Measurements from ENCODE around the gene UBE4A. TPM values are rescaled to one million over a fixed set of nuclear protein-coding genes. Genes with fewer than 3 reads are reported as not detected.

Gene UBE4A
- total and polyA plus RNA-seq, 9 of the 15 experiments (the other 6 are each of a cell fraction or from before 2014, with no cell fraction given) = 13.5 to 45.2 (median 26.8) TPM

- no peak for TF ChIP-seq CEBPG (CRISPR knock-in tag; IDR thresholded peaks at IDR 0.05)
- TF ChIP-seq CEBPG (tag; conservative IDR thresholded peaks at IDR 0.05 in 1 of 2, IDR thresholded peaks at IDR 0.05 in 1 of 2) = peak; percentile 41 to 66; a peak in 2 of 4 replicates
- TF ChIP-seq ZEB2 (IDR thresholded peaks at IDR 0.05) = no peak
- TF ChIP-seq CTBP1 (IDR thresholded peaks at IDR 0.05; ENCODE audit: borderline replicate concordance) = no peak
- TF ChIP-seq ZNF75A (CRISPR knock-in tag; IDR thresholded peaks at IDR 0.05) = no peak
These were observed 38.0 kb downstream of the UBE4A start (continued) for GRCh38 chr11:118397448-118397847.

GRCh38 chr11:118398791-118399559, 39.6 kb downstream of the UBE4A start:
- in situ Hi-C loops (cut with MboI) (no loop called here), intact Hi-C loops (cut with micrococcal nuclease) (no loop called here)
- no peaks in the 10 kb centered on the region for H3K9me1 ChIP-seq (ENCODE audit: control insufficient read depth, insufficient read depth, low read length)
- WGBS (ENCODE audit: insufficient coverage, low coverage, missing lambda C conversion rate) = 49% methylated on average over 3 of the region's 3 CpGs
- no peak for TF ChIP-seq IRF1 (CRISPR knock-in tag; IDR thresholded peaks at IDR 0.05; ENCODE audit: borderline replicate concordance)
- TF ChIP-seq ATF6 (CRISPR knock-in tag; IDR thresholded peaks at IDR 0.05) = no peak
- peak; percentile 35 for TF ChIP-seq RFX1 (IDR thresholded peaks at IDR 0.05)
- peak; percentile 42; the same call in 1 of the 2 replicates for TF ChIP-seq ETV1 (tag; conservative IDR thresholded peaks at IDR 0.05; ENCODE audit: low read depth)
- TF ChIP-seq EP300 (IDR thresholded peaks at IDR 0.05; ENCODE audit: low read length) = 0 out of 2 replicates have a peak, but pooled peaks have one; percentile 14
- no peak for TF ChIP-seq FOXM1 (IDR thresholded peaks at IDR 0.05; ENCODE audit: low read depth)
- TF ChIP-seq FOXM1 (CRISPR knock-in tag; IDR thresholded peaks at IDR 0.05; ENCODE audit: low read depth) = no peak
- no peak for TF ChIP-seq NR2C1 (IDR thresholded peaks at IDR 0.05)
- peak; percentile 8; the same call in 1 of the 2 replicates for TF ChIP-seq NR2C1 (tag; IDR thresholded peaks at IDR 0.05)
- peak overlapping the region; percentile 22; the same call in 1 of the 3 replicates for H3K27ac ChIP-seq (ENCODE audit: extremely low read depth, low read depth, low read length)
- no TSS peak for BruUV-seq (replicated peaks)
- H3K4me2 ChIP-seq (ENCODE audit: insufficient read depth, low read length) = no peak overlapping the region
- ATAC-seq = no peak
- no peaks in the 10 kb centered on the region for H3K27me3 ChIP-seq (ENCODE audit: control insufficient read depth in 2 of 2, insufficient read depth in 2 of 2, low read length in 2 of 2)
- CTCF ChIA-PET (ENCODE audit: low intra/inter-chr PET ratio) = no interaction called here
- no peaks in the 10 kb centered on the region for H3K9me3 ChIP-seq (replicated peaks; ENCODE audit: control insufficient read depth, insufficient read depth, low read depth, low read length)
- FAIRE-seq = no peak
- no peak for DNase-seq (ENCODE audit: extremely low read depth in 1 of 4, low spot score in 3 of 4)
- H3K9ac ChIP-seq (ENCODE audit: insufficient read depth in 1 of 2, low read depth in 2 of 2, low read length in 2 of 2) = peak overlapping the region in 1 of 2 experiments; percentile 53; a peak in 1 of 4 replicates
- H3K36me3 ChIP-seq (ENCODE audit: control insufficient read depth, insufficient read depth, low read length) = peaks cover 43% of the 10 kb centered on the region; the same call in 2 of the 3 replicates
- H3K4me1 ChIP-seq (replicated peaks in 1 of 2; ENCODE audit: control insufficient read depth in 2 of 2, insufficient read depth in 2 of 2, low read length in 2 of 2) = peaks cover 15 to 17% of the 10 kb centered on the region in 2 experiments; a peak in 3 of 5 replicates
- no peak overlapping the region for H2AFZ ChIP-seq (ENCODE audit: low read depth, low read length)
- POLR2A ChIA-PET = interaction anchor here (0.6 to 1.9 kb wide), 4 partner anchors 13 to 93 kb away, joined by 3 to 8 read pairs (median 3); no protein-coding TSS in a partner anchor
- H3K79me2 ChIP-seq (ENCODE audit: control insufficient read depth, insufficient read depth, low read length) = peaks cover 38% of the 10 kb centered on the region
- H3K4me3 ChIP-seq = no peak overlapping the region
- 0 out of 2 replicates have a peak, but pooled peaks cover 7% of the 10 kb centered on the region for H4K20me1 ChIP-seq (replicated peaks; ENCODE audit: control insufficient read depth, insufficient read depth, low read length)

Measured in K562 (cell line).